PC-9 (cell line): Measurements from ENCODE around the gene LRRTM3.

Experiments used
- EZH2 ChIP-seq: fragments of 200-600 bp; sonication (generic); IDR thresholded peaks from 2 replicates; pipeline ENCODE4 v1.8.0; 2017; ENCODE audit warnings: antibody characterized with exemption, low read depth
- TF ChIP-seq, protein P1 (sequence below): fragments of 200-600 bp; sonication (generic); conservative IDR thresholded peaks from 2 replicates; pipeline ENCODE4 v1.6.1; 2017; ENCODE audit warnings: mixed run types, antibody characterized with exemption, mild to moderate bottlenecking, moderate library complexity

- TF ChIP-seq EZH2 = no peak
- TF ChIP-seq, protein P1, sequence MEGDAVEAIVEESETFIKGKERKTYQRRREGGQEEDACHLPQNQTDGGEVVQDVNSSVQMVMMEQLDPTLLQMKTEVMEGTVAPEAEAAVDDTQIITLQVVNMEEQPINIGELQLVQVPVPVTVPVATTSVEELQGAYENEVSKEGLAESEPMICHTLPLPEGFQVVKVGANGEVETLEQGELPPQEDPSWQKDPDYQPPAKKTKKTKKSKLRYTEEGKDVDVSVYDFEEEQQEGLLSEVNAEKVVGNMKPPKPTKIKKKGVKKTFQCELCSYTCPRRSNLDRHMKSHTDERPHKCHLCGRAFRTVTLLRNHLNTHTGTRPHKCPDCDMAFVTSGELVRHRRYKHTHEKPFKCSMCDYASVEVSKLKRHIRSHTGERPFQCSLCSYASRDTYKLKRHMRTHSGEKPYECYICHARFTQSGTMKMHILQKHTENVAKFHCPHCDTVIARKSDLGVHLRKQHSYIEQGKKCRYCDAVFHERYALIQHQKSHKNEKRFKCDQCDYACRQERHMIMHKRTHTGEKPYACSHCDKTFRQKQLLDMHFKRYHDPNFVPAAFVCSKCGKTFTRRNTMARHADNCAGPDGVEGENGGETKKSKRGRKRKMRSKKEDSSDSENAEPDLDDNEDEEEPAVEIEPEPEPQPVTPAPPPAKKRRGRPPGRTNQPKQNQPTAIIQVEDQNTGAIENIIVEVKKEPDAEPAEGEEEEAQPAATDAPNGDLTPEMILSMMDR = no peak
Observed at GRCh38 chr10:66925373-66925772, 463 bp upstream of the LRRTM3 start.
